Ramos (cell line): ENCODE results near the gene DISC1.
"Not testable (repeated sequence)": the region's sequence is repeated elsewhere in the genome, so short reads cannot be mapped to it uniquely, and the experiment has no call there.

Experiments used
- in situ Hi-C: fragments of 300-500 bp; cut with MboI; formaldehyde crosslinking; loops from one replicate; pipeline ENCODE4 v1.14.3; 2022; ENCODE audit warnings: low sequenced_read_pairs; ENCODE audit not compliant: unreplicated experiment

The DISC1 gene

DNA sequence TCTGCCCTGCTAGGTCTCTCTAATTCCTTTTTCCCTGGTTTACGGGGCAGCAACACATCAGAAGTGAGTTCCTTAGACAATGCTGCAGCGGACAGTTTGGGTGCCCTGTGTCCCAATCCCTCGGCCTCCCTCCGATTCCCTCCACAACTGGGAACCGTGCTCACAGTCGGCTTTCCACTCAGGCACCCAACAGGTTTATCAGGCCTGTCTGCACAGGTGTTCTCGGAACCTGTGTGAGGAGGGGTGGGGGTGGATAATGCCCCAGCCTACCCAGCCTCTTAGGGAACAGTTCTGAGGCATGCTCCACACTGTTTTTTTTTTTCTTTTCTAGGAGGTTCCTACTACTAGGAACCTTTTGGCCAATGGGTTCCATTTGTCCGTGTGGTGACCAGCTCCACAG lies 131.2 kb downstream of the DISC1 start:
- in situ Hi-C loops: no loop called here

GRCh38 chr1:231761252-231761651 lies 134.7 kb downstream of the DISC1 start:
- in situ Hi-C loops: no loop called here

DNA sequence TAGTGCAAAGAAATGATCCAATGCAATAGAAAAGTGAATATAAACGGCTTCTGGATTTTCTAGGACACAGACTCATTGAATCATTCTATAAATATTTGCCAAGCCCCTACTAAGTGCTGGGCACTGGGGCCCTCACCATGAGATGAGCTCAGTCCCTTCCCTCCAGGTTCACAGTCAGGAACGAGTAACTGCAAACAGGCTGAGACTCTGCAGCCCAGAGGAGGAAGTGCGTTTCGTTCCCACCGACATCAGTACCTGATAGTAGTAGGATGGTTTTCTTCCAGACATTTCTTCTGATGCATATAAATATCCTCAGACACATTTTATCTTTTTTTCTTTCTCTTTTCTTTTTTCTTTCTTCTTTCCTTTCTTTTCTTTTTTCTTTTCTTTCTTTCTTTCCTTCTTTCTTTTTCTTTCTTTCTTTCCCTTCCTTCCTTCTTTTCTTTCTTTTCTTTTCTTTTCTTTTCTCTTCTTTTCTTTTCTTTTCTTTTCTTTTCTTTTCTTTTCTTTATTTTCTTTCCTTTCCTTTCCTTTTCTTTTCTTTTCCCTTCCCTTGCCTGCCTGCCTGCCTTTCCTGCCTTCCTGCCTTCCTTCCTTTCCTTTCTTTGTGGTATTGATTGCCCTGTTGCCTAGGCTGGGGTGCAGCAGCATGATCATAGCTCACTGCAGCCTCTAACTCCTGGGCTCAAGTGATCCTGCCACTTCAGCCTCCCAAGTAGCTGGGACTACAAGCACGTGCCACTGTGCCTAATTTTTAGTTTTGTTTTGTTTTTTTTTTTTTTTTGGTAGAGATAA lies 135.4 kb downstream of the DISC1 start:
- in situ Hi-C loops: no loop called here

GRCh38 chr1:231763456-231763855 lies 136.9 kb downstream of the DISC1 start:
- in situ Hi-C loops: no loop called here

- in situ Hi-C loops: not testable (repeated sequence)
These were observed 139.2 kb downstream of the DISC1 start for GRCh38 chr1:231765825-231766224.

GRCh38 chr1:231767471-231767870 lies 140.9 kb downstream of the DISC1 start:
- in situ Hi-C loops: no loop called here

DNA sequence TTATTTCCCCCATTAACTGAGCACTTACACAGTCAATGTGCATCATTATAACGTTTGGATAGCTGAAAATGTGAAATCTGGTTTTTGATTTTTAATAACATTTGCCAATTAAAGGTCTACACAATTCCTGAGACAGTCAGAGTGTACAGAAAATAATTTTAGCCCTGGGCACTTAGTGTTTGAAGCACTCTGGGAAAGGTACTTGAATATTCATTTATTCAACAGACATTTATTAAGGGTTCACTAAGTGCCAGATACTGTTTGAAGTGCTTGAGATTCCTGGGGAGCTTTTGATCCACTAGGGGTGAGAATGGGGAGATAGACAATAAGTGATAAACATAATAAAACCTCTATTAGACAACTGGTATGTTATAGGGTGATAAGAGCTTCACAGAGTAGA lies 141.8 kb downstream of the DISC1 start:
- in situ Hi-C loops: no loop called here

DNA sequence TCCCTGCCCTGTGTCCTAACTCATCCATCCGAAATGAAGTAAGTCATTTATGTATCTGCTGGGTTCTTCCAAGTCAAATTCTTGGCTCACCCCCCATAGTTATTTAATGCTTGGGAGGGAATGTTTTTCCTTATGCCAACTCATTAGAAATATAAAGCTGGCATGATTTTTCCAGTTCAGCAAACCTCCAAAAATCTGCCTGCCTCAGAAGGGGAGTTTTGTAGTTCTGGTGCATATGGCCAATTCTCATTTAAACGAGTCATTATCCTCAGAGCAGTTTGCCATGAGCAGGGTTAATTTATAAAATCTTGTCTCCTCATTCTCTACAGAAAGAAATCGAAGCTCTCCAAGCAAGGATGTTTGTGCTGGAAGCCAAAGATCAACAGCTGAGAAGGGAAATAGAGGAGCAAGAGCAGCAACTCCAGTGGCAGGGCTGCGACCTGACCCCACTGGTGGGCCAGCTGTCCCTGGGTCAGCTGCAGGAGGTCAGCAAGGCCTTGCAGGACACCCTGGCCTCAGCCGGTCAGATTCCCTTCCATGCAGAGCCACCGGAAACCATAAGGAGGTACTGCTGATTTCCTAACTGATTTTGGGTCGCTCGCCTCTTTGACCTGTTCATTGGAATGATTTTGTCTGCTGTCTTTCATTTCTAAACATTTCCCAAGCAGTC lies 144.1 kb downstream of the DISC1 start:
- in situ Hi-C loops: no loop called here

GRCh38 chr1:231774719-231775335 lies 148.2 kb downstream of the DISC1 start:
- in situ Hi-C loops: no loop called here

- in situ Hi-C loops: no loop called here
These were observed 149.6 kb downstream of the DISC1 start for GRCh38 chr1:231776010-231776756.

DNA sequence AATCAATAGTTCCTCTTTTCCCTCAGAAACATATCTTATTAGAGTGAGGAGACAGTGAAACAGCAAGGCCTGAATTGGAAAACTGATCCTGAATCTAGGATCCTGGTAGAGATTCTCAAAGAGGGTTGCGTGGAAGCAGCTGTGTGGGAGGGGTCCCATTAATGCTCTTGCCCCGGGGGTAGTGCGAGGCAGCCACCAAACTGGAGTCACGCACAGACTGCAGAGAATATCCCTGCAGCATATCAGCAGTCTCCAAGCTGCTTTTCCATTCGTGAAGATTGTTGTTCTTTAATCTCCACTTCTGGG lies 150.1 kb downstream of the DISC1 start:
- in situ Hi-C loops: no loop called here

GRCh38 chr1:231778009-231778719 lies 151.6 kb downstream of the DISC1 start:
- in situ Hi-C loops: no loop called here

DNA sequence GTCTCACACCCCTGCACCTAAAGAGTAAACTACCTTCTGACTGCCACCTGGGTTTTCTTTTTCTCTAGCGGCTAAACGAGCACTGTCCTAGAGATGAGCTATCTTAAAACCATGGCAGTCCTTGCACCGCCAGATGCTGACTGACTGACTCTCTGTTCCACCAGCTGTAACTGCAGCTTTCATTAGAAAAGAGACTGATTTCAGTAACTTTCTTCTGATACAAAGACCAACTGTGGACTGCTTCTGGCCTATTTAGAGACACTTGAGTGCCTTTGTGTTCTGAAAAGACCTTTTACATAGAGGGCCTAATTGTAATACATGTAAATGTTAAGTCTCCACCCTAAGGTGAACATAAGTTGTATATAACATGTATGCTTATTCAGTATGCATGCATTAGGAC lies 152.5 kb downstream of the DISC1 start:
- in situ Hi-C loops: no loop called here

GRCh38 chr1:231781892-231782291 lies 155.3 kb downstream of the DISC1 start:
- in situ Hi-C loops: no loop called here

DNA sequence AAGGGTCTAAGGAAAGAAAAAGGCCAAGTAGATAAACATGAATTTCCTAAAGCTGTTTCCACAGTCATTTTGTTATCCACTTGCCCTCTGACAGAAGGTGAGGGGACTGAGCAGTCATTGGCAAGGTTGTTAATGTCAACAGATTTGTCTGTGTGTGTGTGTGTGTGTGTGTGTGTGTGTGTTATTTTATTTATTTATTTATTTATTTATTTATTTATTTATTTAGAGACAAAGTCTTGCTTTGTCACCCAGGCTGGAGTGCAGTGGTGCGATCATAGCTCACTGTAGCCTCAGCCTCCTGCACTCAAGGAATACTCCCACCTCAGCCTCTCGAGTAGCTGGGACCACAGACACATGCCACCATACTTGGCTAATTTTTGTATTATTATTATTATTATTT lies 158.5 kb downstream of the DISC1 start:
- in situ Hi-C loops: not testable (repeated sequence)

GRCh38 chr1:231786126-231786525 lies 159.5 kb downstream of the DISC1 start:
- in situ Hi-C loops: no loop called here

GRCh38 chr1:231792634-231793033 lies 166.0 kb downstream of the DISC1 start:
- in situ Hi-C loops: no loop called here

DNA sequence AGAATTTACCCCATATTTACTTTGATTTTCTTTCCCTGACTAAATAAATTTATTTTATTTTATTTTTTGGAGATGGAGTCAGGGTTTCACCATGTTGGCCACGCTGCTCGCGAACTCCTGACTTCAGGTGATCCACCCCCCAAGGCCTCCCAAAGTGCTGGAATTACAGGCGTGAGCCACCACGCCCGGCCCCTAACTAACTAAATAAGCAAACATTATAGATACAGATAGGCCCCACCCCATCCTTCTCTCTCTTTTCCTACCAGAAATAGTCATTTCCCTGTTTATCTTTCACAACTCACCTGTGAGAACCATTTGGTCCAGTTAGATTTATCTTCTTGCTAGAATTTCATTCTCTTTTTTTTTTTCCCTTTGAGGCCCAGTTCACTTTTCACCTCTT lies 167.3 kb downstream of the DISC1 start:
- in situ Hi-C loops: no loop called here

GRCh38 chr1:231796141-231796540 lies 169.6 kb downstream of the DISC1 start:
- in situ Hi-C loops: no loop called here

- in situ Hi-C loops: no loop called here
These were observed 172.9 kb downstream of the DISC1 start for GRCh38 chr1:231799363-231799986.
